Adrenal gland (tissue), 12 donors: ENCODE measurements around the gene INVS. TPM values are rescaled to one million over a fixed set of nuclear protein-coding genes. Genes with fewer than 3 reads are reported as not detected.
"Not testable (repeated sequence)": the region's sequence is repeated elsewhere in the genome, so short reads cannot be mapped to it uniquely, and the experiment has no call there.

ENCODE experiments used
- DNase-seq, 7 donors: peaks; one replicate each; pipeline ENCODE4 v3.0.0-alpha.2; 2019 to 2020
- H3K27ac ChIP-seq, 5 donors: fragments of 200-600 bp; sonication (generic) in 4 of 5; 1 replicate in 3 of 5; 2 replicates in 2 of 5; pipeline versions ENCODE4 v1.5.1 to v1.8.0; 2016 to 2020; ENCODE audit warnings: mild to moderate bottlenecking in 1 of 5
- H3K27me3 ChIP-seq: fragments of 200-600 bp; 2 replicates; pipeline ENCODE4 v1.8.0; 2021
- H3K36me3 ChIP-seq, 2 donors: fragments of 200-600 bp; replicated peaks in 1 of 2; 1 replicate in 1 of 2; 2 replicates in 1 of 2; pipeline versions ENCODE4 v1.5.1 to v1.8.0; 2018 to 2022
- H3K4me1 ChIP-seq, 2 donors: fragments of 200-600 bp; replicated peaks in 1 of 2; 1 replicate in 1 of 2; 2 replicates in 1 of 2; pipeline versions ENCODE4 v1.5.1 to v1.8.0; 2018 to 2021
- H3K4me3 ChIP-seq, 4 donors: fragments of 200-600 bp; sonication (generic) in 3 of 4; one replicate each; pipeline ENCODE4 v1.5.1; 2016 to 2018
- H3K9me3 ChIP-seq, 3 donors: fragments of 200-600 bp; sonication (generic) in 1 of 3; replicated peaks in 1 of 3; 1 replicate in 2 of 3; 2 replicates in 1 of 3; pipeline versions ENCODE4 v1.5.1 to v1.8.0; 2016 to 2021
- CTCF ChIP-seq, 6 experiments: fragments of 450-650 bp in 4 of 6; fragments of 200-600 bp in 2 of 6; sonication (generic) in 1 of 6; IDR thresholded peaks; 1 replicate in 5 of 6; 2 replicates in 1 of 6; pipeline versions ENCODE4 v1.5.1 to v1.8.0; 2016 to 2021; ENCODE audit warnings: antibody characterized with exemption in 6 of 6, mild to moderate bottlenecking in 2 of 6, moderate library complexity in 1 of 6
- POLR2A ChIP-seq, 2 donors: fragments of 450-650 bp; IDR thresholded peaks; one replicate each; pipeline ENCODE4 v1.6.1; 2017; ENCODE audit warnings: antibody characterized with exemption in 2 of 2, mild to moderate bottlenecking in 2 of 2, moderate library complexity in 1 of 2
- WGBS, 4 donors: extraction: QIAGEN DNeasy Blood & Tissue Kit in 2 of 4; methylation state at CpG; one replicate each; pipeline versions ENCODE4 v1.1.5 to v1.1.7; 2013 to 2017; 5-methylcytosine and 5-hydroxymethylcytosine counted together
- intact Hi-C, 2 donors: fragments of 100-400 bp; cut with DNase I; formaldehyde crosslinking; loops; one replicate each; pipeline versions ENCODE4 v1.14.1 to v1.15.0; 2022 to 2023
- polyA plus RNA-seq, 3 donors: library from polyadenylated mRNA; stranded (reverse); fragments of 200-250 nt in 2 of 3; fragments of 350-450 nt in 1 of 3; fragmentation: Illumina TruSeq in 1 of 3; extraction: RNeasy Lipid Tissue Mini Kit (QIAGEN cat#74804) in 1 of 3; gene quantifications; one replicate each; pipeline ENCODE4 v1.2.3, GENCODE V29; 2013 to 2014
- total RNA-seq, 9 donors: library from RNA; depleted of rRNA in 4 of 9; stranded (reverse); fragments of >200 nt in 4 of 9; fragments of 120-200 nt in 1 of 9; fragmentation: NEBNext Ultra II Directional in 1 of 9; extraction: Animal tissue kit (Norgen Biotek cat#: 25700) in 1 of 9; gene quantifications; one replicate each; pipeline versions ENCODE4 v1.1.0 to v1.2.4, GENCODE V29; 2013 to 2023
- donor health status: healthy with polysubstance abuse.
- donor health status: Bipolar disorder and iron deficiency.
- donor health status: DM: yes; HTN: yes; CAD: no.
- donor health status: DM: no; HTN: no; CAD: no.
- donor health status: DM: no; HTN: no; CAD: no.
- donor health status: DM: yes; HTN: yes; CAD: no.

Gene INVS
- total and polyA plus RNA-seq, 12 donors, result 6.4 to 47.7 (median 24.4) TPM

- 94 to 97% (median 95%) methylated on average over 3 of the region's 3 CpGs for WGBS, 4 donors
- Histone ChIP-seq H3K27me3 (no peaks in the 10 kb centered on the region), H3K4me3 (no peak overlapping the region), H3K9me3 (peaks cover 0 to 2% (median 0%) of the 10 kb centered on the region in 3 donors), H3K36me3 (no peaks in the 10 kb centered on the region), H3K27ac (no peak overlapping the region), H3K4me1 (peaks cover 12 to 20% of the 10 kb centered on the region in 2 donors)
- no peak for TF ChIP-seq POLR2A (IDR thresholded peaks at IDR 0.05)
- DNase-seq, result no peak
- intact Hi-C loops, result no loop called here
Measured at GRCh38 chr9:100229561-100229960, 130.5 kb downstream of the INVS start.

DNA sequence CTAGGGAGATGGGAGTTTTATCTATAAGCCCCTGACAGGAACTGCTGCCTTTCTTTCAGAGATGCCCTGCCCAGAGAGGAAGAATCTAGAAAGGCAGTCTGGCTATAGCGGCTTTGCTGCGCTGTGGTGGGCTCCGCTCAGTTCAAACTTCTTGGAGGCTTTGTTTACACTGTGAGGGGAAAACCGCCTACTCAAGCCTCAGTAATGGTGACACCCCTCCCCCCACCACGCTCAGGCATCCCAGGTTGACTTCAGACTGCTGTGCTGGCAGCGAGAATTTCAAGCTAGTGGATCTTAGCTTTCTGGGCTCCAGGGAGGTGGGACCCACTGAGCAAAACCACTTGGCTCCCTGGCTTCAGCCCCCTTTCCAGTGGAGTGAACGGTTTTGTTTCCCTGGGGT lies 137.9 kb downstream of the INVS start:
- not testable (repeated sequence) for H3K4me3 ChIP-seq
- intact Hi-C loops, result loop anchor here in 1 of 2 donors (10.0 kb wide), 1 partner anchor 68 kb away; no protein-coding TSS in a partner anchor

DNA sequence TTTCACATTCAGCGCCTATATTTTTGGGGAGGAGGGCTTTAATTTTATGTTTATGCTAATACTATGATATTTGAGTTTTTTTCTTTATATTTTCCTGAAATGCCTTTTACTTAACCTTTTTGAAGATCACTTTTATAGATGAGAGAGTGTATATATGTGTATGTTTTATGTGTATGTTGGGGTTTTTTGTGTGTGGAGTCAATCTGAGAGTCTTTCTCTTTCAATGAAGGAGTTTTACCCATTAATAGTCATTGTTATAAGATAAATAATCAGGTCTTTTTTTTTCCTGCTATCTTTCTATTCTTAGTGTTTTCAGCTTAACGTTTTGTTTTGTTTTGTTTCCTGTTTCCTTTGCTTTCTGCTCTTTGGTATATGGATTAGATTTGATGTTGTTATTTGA lies 141.5 kb downstream of the INVS start:
- Histone ChIP-seq H3K4me3 (no peak overlapping the region), H3K9me3 (no peaks in the 10 kb centered on the region), H3K27ac (no peak overlapping the region), H3K4me1 (no peaks in the 10 kb centered on the region), H3K27me3 (no peaks in the 10 kb centered on the region), H3K36me3 (peaks cover 0 to 3% of the 10 kb centered on the region in 2 donors)
- WGBS, 4 donors, result 73 to 92% (median 86%) methylated on average over 2 of the region's 2 CpGs
- intact Hi-C loops, result no loop called here
- TF ChIP-seq POLR2A (IDR thresholded peaks at IDR 0.05) (no peak), CTCF (IDR thresholded peaks at IDR 0.05) (no peak)
- no peak for DNase-seq

More for the DNA sequence above, 137.9 kb downstream of the INVS start:
- H3K4me1 ChIP-seq, H3K9me3 ChIP-seq, H3K27me3 ChIP-seq, H3K27ac ChIP-seq, DNase-seq, H3K36me3 ChIP-seq: not testable (repeated sequence)
- WGBS, 4 donors, result 97 to 100% (median 98%) methylated on average over 4 to 7 of the region's 7 CpGs

- no peaks in the 10 kb centered on the region for H3K9me3 ChIP-seq
- no peaks in the 10 kb centered on the region for H3K36me3 ChIP-seq
- H3K27me3 ChIP-seq, result no peaks in the 10 kb centered on the region
- DNase-seq, result no peak
- 96 to 99% (median 98%) methylated on average over 3 of the region's 3 CpGs for WGBS, 4 donors
- no peak overlapping the region for H3K27ac ChIP-seq
- H3K4me3 ChIP-seq, result no peak overlapping the region
- TF ChIP-seq POLR2A (IDR thresholded peaks at IDR 0.05) (no peak), CTCF (IDR thresholded peaks at IDR 0.05) (no peak)
- intact Hi-C loops, result no loop called here
- H3K4me1 ChIP-seq, result no peaks in the 10 kb centered on the region
Measured at GRCh38 chr9:100267211-100267610, 168.2 kb downstream of the INVS start.

- H3K27ac ChIP-seq, result no peak overlapping the region
- H3K4me1 ChIP-seq, result no peaks in the 10 kb centered on the region
- intact Hi-C loops, result no loop called here
- DNase-seq, result no peak
- no peaks in the 10 kb centered on the region for H3K9me3 ChIP-seq
- no peak for TF ChIP-seq POLR2A (IDR thresholded peaks at IDR 0.05)
- TF ChIP-seq CTCF (IDR thresholded peaks at IDR 0.05), result no peak
- H3K36me3 ChIP-seq, result no peaks in the 10 kb centered on the region
- 93 to 99% (median 96%) methylated on average over 4 of the region's 4 CpGs for WGBS, 4 donors
- H3K27me3 ChIP-seq, result no peaks in the 10 kb centered on the region
- no peak overlapping the region for H3K4me3 ChIP-seq
Measured at GRCh38 chr9:100268271-100268670, 169.2 kb downstream of the INVS start.
